GM21723 (cell line): ENCODE measurements around the gene HOXA5.
A peak's percentile ranks its signal among the peaks of the same experiment; 100 is the strongest.

Experiments
- ATAC-seq: cut with Tn5 transposase; IDR thresholded peaks from one replicate; pipeline ENCODE4 v1.9.1; 2021; ENCODE audit warnings: mild to moderate bottlenecking, moderate library complexity; ENCODE audit not compliant: unreplicated experiment

Gene HOXA5

DNA sequence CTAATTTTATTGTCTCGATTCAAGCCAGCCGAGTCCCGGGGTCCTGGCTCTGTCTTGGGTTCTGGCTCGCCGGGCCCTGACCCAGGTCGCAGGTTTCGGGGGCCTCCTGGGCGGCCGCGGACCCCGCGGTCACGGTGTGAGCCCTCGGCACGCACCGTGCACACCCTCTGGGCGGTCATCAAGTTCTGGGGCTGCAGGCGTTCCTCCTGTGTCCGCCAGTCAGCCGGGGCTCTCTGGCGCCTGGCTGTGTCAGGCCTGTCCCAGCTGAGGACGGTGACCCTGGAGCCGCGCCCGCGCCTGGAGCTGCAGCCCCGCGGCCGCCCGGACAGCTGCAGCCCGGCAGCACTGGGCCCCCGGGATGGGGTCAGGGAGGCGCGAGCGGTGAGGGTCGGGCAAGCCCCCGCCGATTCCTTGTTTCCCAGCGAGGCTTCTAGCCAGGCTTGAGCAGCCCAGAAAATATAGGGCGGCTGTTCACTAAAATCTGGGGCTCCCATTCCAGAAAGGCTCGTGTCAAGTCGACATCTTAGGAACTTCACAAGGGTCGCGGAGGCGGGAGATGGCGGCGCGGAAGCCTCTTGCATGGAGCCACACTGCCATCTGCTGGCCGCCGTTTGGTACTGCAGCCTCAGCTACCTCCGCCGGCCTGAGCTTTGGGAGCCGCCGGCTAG, 17.2 kb upstream of the HOXA5 start:
- peak; percentile 65 for ATAC-seq

DNA sequence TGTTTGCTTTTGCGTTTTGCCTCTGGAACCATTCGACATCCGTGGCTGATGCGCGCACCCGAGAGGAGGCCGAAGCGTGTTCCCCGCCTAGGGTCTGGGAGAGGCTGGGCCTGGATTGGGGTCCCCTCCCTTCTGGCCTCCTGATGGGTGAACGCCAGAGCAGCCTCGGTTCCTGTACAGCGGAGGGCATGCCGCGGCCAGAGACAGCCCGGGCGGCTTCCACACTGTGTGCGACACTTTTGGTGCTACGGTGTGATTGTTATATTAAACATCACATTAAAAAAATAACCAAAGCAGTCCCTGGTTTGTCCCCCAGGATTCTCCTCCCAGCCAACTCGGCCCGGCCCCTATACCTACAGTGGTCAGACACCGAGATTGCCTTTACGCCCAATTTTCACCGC, 16.7 kb upstream of the HOXA5 start:
- peak; percentile 21 for ATAC-seq

DNA sequence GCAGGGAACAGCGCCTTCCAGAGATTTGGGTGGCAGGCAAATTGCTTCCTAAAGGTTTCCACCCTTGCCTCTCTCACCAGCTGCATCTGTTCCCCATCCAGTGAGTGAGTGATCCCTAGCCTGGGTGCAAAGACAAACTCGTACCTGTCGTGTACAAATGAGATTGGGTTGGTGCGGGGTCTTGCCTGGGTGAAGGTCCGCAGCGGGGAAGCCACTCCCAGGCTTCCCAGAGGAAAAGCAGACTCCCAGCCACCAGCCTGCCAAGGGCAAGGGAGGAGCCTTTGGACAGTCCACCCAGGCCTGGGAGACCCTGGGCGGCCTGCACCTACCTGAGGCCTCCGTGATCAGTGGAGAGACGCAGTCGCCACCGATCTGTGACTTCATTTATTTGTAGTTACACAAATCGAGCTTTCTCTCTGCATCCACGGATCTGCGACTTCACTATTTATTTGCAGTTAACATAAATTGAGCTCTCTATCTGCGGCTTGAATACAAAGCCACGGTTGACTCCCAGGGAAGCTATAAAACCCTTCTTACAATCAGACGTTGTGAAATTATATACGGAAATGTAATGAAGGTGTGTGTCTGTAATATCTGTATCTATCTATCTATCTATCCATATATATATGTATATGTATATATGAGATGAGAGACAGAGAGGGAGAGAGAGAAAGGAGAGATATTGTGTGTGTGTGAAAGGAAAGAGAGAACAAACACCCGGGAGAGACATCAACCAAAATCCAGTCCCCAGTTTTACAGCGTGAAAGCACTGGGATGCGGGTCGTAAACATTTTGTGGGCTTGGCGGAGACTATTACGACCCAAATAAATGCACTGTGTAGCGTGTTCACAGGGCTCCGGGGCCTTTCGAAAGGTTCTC, 16.0 kb upstream of the HOXA5 start:
- ATAC-seq: no peak

DNA sequence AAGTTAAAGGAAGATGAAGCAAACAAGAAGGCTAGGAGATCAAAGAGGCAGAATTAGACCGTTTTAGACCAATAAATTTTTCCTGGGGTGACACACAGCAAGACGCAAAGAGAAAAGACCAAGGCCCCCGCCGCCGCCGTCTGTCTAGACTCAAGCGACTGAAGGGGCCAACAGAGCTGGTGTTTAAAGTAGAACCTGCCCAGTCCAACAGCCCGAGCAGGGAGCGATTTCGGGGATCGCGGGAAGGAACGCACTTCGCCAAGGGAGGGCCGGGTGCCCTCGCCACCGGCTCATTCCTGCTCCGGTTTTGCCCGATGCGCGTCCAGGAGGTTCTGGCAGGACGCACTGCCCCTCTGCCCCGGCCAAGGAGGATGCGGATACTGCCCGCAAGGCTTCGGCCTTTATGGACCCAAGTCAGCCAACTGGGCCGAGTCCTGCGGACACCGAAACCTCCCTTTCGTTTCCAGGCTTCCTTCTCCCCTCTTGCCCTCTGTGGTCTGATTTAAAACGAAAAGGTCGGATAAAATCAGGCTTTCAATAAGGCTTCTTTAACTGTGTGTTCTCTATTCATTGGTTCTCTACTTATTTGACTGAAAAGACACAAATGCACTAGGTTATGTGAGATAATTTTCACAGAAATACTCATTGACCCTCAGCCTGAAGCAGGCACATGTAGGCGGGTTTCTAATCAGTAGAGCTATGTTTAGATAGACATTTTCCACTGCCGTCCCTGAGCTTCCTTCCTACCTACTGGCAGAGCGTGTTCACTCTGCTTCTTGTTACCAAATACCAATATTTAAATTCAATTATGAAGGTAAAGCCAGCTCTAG, 15.2 kb upstream of the HOXA5 start:
- ATAC-seq: no peak

DNA sequence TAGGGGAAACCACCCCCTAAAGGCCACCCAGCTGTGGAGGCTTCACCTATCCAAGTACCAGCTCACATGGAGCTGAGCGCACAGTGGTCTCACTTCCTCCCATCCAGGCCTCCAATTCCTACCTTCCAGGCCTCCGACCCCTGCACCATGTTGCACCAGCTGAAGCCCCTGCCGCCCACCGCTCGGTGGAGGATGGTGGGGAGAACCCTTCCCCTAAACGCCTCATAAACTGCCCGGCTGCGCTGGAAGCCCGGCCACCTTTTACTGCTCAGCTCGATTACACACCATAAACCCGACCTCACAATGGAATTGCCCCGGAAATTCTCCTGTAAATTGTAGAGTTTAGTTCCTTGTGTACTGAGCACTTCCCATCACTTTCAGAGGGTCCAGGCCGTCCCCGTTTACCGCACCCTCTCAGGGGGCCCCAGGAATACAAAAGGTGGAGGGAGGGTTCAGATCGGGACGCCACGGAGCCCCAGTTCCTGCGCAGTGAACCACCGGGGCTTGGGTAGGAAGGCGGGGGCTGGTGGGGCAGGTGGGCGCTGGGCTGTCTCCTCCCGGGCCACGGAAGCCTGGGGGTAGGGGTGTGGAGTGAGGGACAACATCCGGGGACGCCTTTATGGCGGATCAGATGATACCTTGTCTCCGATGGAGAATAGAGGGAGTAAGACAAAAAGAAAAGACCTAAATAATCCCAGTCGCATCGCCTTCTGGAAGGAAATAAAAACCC, 14.4 kb upstream of the HOXA5 start:
- ATAC-seq: no peak

DNA sequence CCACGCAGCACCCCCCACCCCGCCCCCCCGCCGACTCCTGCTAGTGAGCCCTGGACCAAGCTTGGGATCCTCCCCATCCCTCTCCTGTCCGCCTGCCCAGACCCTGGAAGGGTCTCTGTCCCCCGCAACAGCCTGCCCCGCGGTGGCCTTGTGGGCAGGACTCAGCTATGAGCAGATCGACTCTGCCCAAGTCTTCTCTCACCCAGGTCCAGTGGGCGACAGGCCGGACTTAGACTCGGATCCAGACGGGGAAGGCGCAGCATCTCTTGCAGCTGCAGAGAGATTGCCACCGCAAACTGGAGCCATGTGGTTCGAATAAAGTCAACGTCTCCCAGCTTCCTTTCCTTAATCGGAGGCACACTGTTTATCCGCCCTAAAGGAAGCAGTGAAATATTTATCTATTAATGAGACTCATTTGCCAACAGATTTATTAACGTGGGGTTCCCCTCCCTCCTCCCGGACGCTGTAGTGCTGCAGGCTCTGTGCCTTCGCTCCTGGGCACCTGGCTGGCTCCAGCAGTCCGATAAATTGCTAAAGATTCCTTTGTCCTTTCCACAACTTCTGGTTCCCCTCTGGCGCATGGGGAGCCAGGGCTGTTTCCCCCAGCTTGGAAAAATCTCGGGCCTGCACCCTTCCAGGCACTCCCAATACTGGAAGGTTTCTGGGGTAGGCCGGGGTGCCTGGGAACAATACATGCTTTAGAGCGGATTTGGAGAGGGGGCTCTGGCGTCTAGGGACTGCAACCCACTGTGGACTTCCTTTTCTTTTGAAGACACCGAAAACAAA, 13.6 kb upstream of the HOXA5 start:
- no peak for ATAC-seq

DNA sequence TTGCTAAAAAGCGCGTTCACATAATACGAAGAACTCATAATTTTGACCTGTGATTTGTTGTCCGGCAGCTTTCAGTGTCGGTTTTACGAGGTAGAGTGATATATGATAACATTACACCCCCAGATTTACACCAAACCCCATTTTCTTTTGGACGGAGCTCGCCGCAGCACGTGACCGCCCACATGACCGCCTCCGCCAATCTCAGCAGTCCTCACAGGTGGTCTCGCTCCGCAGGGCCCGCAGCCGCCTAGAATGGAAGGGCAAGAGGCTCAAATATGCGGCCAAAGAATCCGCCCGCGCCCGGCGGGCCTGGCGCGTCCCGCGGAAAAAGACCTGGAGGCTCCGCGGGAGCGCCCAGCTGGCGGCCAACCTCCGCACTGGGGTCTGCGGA, 13.0 kb upstream of the HOXA5 start, which contains the start of gene HOXA7:
HOXA7 (minus strand) TSS at position 168 of the 391 bp plus-strand sequence; CDS start at position 38, 130 bp downstream.
- no peak for ATAC-seq

DNA sequence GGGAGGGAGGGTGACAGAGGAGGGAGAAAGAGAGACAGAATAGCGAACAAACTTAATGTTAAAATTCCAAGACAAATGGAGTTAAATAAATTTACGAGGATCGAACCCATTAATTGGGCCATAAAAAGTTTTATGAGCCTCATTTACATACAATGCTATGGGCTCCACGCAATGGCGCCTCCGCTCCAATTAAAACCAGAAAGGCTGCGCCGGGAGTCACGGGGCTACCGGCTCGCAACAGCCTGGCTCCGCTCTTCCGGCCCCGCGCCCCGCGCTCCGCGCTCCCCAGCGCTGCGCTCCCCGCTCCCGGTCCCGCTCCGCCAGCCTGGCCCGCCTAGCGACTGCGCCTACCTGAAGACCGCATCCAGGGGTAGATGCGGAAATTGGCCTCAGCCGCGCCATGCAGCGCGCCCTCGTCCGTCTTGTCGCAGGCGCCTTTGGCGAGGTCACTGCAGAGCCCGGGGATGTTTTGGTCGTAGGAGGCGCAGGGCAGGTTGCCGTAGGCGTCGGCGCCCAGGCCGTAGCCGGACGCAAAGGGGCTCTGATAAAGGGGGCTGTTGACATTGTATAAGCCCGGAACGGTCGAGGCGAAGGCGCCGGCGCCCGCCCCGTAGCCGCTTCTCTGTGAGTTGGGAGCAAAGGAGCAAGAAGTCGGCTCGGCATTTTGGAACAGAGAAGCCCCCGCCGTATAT, 12.5 kb upstream of the HOXA5 start:
- no peak for ATAC-seq

DNA sequence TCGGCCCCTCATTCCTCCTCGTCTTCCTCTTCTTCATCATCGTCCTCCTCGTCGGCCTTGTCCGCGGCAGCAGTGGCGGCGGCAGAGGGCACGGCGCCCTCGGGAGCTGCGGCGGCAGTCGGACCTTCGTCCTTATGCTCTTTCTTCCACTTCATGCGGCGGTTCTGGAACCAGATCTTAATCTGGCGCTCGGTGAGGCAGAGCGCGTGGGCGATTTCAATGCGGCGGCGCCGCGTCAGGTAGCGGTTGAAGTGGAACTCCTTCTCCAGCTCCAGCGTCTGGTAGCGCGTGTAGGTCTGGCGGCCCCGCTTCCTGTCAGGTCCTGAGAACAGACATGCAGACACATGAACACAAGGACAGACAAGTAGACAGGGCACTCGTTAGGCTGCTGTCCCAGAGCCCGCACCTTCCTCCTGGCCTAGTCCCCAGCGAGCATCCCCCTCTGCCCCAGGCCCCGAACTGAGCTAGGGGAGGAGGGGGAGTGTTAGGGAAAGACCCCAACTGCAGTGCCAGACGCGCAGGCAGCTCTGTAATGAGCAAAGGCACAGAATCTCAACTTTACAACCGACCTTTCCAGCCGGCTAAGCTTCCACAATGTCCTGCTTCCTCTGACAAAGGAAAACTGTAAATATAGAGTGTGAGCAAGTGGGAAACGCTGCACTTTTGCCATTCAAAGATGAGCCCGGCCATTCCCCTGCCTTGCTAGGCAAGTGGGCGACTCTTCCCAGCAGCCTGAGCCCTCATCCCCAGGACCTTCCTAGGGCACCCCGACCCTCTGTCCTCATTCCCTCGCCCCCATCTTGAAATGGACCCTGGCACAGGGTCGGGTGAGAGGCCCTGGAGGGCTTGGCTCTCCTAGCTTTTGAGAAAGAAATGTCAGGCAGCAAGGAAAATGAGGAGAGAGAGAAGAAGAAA, 11.7 kb upstream of the HOXA5 start:
- no peak for ATAC-seq

DNA sequence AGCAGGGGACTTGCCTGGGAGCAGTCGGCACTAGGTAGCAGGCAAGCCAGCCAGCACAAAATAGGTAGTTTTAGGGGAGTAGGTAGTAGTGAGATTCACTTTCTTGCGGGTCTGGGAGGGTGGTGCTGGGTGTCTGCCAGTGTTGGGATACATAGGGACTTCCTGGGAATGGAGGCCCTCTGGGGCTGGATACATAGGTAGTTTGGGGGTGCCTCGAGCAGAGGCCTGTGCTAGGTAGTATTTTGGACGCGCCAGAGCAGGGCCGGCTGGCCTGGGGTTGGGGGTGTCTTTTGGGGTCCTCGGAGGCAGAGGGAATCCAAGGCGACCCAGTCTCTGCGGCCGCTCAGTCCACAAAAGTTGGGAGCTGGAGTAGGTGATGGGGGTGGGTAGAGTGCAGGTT, 10.9 kb upstream of the HOXA5 start:
- no peak for ATAC-seq

DNA sequence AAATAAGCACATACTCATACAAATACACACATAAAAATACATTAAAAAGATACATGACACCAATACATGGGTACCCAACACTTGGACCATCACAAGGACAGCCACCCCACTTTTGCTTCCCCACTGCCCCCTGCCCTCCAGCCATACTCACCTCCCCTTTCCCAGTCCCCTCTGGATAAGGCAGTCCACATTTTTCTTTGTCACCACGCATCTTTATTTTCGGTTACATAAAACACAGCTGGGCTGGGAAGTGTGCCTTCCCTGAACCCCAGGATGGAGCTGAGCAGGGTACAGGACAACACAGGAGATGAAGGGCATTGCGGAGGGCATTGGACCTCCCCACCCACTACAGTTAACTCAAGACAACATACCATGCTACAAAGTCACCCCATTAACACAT, 10.0 kb upstream of the HOXA5 start:
- ATAC-seq: no peak

DNA sequence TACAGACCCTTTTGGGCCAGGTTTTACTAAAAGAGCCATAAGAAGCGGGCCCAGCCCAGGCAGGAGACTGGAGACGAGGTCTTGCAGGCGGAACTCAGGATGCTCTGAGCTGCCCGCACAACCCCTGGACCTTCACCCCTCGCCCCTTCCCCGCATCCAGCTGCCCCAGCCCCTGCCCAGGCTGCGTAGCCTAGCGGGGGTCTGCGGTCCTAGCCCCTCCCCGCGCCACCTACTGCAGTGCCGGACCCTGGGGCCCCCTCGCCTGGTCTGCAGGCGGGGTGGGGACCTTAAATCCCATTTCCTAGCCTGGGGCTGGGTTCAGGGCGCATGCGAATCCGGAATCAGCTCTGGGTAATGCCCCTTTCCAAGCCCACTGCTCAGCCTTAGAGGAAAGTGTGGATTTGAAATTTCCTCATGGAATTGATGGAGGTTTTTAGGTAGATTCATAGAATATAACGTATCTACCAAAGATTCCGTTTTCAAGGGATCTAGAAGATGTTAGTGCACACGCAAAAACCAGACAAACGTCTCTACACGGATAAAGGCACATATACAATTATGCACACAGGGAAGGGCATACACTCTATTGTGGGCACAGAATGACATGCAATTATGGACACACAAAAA, 9.4 kb upstream of the HOXA5 start:
- ATAC-seq: no peak

DNA sequence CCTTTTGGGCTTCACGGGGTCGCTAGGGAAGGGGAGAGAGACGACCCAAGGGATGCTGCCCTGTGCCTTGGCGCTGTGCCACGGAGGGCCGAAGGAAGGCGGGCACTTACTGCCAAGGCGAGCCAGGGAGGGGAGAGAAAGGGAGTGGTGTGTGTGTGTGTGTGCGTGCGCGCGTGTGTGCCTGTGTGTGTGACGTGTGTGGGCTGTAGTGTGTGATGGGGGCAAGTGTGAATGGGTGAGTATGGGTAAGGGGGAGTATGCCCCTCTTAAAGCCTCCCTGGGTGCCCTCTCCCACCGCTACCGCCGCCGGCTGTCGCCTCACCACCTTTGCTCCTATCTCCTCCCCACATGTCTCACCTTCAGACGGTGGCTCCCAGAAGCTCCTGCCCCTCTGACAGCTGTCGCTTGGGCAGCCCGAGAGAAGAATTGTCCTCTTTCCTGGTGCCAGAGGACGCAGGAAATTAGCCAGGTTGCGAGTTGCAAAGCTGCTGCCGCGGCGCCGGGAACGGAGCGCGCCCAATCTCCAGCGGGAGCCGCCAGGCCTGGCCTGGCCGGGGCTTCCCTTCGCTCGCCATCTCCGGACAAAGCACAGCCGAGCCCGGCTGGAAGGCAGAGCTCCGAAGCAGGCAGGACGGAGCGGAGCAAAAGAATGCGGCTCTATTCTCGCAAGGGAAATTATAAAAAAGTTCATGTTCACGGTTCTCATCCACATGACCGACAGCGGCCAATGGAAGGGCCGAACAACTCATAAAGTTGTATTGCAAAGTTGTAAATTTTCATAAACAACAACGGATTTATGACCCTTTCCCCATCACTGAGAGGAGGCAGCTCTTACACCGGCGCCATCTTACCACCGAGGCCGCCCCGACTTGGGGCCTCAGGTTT, 8.7 kb upstream of the HOXA5 start, which contains the start of gene HOXA3:
HOXA3 (minus strand) TSS at position 653 of the 885 bp plus-strand sequence. CDS start 41,943 bp downstream, outside the sequence.
- no peak for ATAC-seq

DNA sequence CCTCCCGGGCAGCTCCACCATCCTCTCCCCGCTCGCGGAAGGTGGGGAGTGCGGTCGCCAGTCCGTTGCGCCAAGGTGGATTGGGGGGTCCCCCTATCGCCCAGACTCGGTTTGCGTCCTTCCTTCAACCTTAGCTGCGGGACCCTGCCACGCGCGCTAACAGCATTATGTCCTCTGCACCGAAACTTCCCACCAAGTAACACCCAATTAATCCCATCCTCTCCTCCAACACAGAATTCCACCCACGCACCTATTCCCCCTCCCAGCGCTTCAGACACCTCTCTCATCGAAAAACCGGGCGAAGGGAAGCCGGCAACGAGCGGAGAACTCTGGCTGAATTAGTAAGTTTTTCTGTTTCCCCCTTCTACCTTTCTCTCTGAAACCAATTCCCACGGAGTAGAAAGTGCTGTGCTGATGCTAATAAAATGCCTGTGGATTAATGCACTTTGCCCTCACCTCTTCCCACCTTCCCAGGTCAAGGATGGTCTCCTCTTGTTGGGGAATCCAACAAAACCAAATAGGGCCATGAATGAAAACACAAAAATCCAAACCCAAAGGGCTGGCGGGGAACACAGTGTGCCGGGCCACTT, 8.0 kb upstream of the HOXA5 start:
- ATAC-seq: no peak

DNA sequence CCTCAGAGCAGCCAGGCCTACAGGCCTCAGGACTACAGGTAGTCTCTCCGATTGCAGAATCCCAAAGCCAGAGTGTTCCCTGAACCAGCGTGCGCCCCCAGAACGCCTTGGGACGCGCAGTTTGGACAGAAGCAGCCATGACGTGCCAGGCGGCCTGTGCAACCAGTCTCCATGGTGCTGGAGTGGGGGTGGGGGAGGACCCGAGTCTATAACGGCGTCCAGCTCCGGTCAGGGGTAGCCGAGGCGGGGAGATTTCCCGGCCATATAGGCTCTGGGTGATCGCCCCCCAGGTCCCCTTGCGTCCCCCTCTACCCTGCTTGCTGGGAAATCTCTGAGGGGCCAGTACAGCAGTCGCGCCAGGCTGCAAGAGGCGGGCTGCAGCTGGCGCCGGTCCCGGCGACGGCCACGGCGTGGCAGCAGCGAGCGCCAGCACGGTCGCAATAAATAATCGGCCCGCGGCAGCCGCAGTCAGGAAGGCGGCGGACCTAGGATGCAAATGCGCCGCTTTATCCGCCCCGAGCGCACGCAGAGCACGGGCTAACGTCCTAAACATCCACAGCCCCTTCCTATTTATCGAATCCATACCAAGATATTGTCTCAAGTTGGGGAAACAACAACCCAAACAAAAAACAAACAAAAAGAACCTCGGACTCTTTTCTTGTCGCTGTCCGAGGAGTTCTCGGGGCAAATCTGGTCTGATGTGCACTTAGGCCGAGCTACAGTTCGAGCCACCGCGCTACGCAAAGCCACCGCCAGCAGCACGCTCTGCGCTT, 7.3 kb upstream of the HOXA5 start:
- ATAC-seq: peak; percentile 87
